Fibroblast of lung (primary cell): Measurements from ENCODE around the gene SUPT4H1. TPM values are rescaled to one million over a fixed set of nuclear protein-coding genes. Genes with fewer than 3 reads are reported as not detected.

Source experiments
- DNase-seq, 2 donors: peaks; one replicate each; pipeline versions ENCODE4 v3.0.0 to v3.0.0-alpha.2; 2010; ENCODE audit warnings: low read depth in 2 of 2
- H2AFZ ChIP-seq: 2 replicates; pipeline ENCODE4 v1.5.1; 2012; ENCODE audit warnings: low read length, control low read depth, inconsistent platforms
- H3K27ac ChIP-seq: 2 replicates; pipeline ENCODE4 v1.5.1; 2011; ENCODE audit warnings: low read length, control low read depth; ENCODE audit not compliant: insufficient read depth
- H3K27me3 ChIP-seq: 2 replicates; pipeline ENCODE4 v1.5.1; 2011; ENCODE audit warnings: mild to moderate bottlenecking, low read length; ENCODE audit not compliant: control insufficient read depth, insufficient read depth
- H3K36me3 ChIP-seq: 2 replicates; pipeline ENCODE4 v1.5.1; 2011; ENCODE audit warnings: low read length; ENCODE audit not compliant: control insufficient read depth, insufficient read depth
- H3K4me1 ChIP-seq: 2 replicates; pipeline ENCODE4 v1.5.1; 2011; ENCODE audit warnings: low read length; ENCODE audit not compliant: control insufficient read depth, insufficient read depth; ENCODE audit errors: extremely low read depth
- H3K4me2 ChIP-seq: 2 replicates; pipeline ENCODE4 v1.5.1; 2011; ENCODE audit warnings: low read length, control low read depth; ENCODE audit not compliant: insufficient read depth; ENCODE audit errors: extremely low read depth
- H3K4me3 ChIP-seq, 4 experiments: fragments of 200-600 bp in 1 of 4; sonication (generic) in 1 of 4; replicated peaks in 1 of 4; 2 replicates each; pipeline ENCODE4 v1.5.1; 2011 to 2016; ENCODE audit warnings: low read length in 4 of 4, low read depth in 3 of 4, mild to moderate bottlenecking in 3 of 4, control low read depth in 2 of 4, inconsistent platforms in 1 of 4, mixed read lengths in 1 of 4; ENCODE audit not compliant: insufficient read depth in 1 of 4; ENCODE audit errors: control extremely low read depth in 1 of 4
- H3K79me2 ChIP-seq: 2 replicates; pipeline ENCODE4 v1.5.1; 2012; ENCODE audit warnings: mild to moderate bottlenecking, low read length, inconsistent platforms; ENCODE audit not compliant: control insufficient read depth, insufficient read depth
- H3K9ac ChIP-seq: 2 replicates; pipeline ENCODE4 v1.5.1; 2011; ENCODE audit warnings: mild to moderate bottlenecking, low read length, control low read depth; ENCODE audit not compliant: insufficient read depth
- H3K9me3 ChIP-seq: 2 replicates; pipeline ENCODE4 v1.5.1; 2012; ENCODE audit warnings: low read depth, low read length; ENCODE audit not compliant: control insufficient read depth, insufficient read depth
- H4K20me1 ChIP-seq: 2 replicates; pipeline ENCODE4 v1.5.1; 2011; ENCODE audit warnings: low read length; ENCODE audit not compliant: control insufficient read depth, insufficient read depth; ENCODE audit errors: extremely low read depth
- EZH2 ChIP-seq: IDR thresholded peaks from 2 replicates; pipeline ENCODE4 v1.5.1; 2012; ENCODE audit warnings: low read length, control low read depth, mild to moderate bottlenecking; ENCODE audit errors: missing control alignments
- polyA plus RNA-seq, 2 donors: library from polyadenylated mRNA; depleted of rRNA in 1 of 2; stranded (reverse) in 1 of 2; unstranded in 1 of 2; fragments of >200 nt; gene quantifications; 2 replicates each; pipeline ENCODE4 v1.2.1, GENCODE V29; 2011 to 2012; ENCODE audit warnings: missing spikeins in 1 of 2
- total RNA-seq: library from RNA; depleted of rRNA; stranded (reverse); fragments of >200 nt; gene quantifications from 2 replicates; pipeline ENCODE4 v1.2.1, GENCODE V29; 2014
- TF ChIP-seq, protein P1 (sequence below), 2 donors: IDR thresholded peaks in 1 of 2; conservative IDR thresholded peaks in 1 of 2; 1 replicate in 1 of 2; 2 replicates in 1 of 2; pipeline ENCODE4 v1.5.1; 2011 to 2012; ENCODE audit warnings: low read length in 2 of 2, control low read depth in 1 of 2, inconsistent platforms in 1 of 2, low read depth in 1 of 2, mild to moderate bottlenecking in 1 of 2

Gene SUPT4H1
- total and polyA plus RNA-seq, 2 donors (not counting 1 experiment from before 2014, with no cell fraction given): 41.9 to 207 TPM

DNA sequence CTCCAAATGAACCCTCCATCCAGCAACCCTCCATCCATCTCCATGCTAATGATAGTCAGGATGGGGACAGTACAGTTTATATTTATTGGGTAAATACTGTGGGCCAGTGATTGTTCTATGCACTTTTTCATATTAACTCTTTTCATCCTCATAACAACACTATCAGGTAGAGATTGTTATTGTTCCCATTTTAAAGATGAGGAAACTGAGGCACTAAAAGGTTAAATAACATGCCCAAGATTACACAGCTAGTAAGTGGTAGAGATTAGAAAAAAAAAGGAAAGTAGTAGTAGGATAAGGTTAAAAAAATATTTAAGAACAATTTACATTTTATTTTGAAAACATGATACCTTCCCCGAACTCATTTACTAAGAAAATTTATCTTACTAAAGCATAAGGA, 21.9 kb upstream of the SUPT4H1 start:
- TF ChIP-seq, protein P1, sequence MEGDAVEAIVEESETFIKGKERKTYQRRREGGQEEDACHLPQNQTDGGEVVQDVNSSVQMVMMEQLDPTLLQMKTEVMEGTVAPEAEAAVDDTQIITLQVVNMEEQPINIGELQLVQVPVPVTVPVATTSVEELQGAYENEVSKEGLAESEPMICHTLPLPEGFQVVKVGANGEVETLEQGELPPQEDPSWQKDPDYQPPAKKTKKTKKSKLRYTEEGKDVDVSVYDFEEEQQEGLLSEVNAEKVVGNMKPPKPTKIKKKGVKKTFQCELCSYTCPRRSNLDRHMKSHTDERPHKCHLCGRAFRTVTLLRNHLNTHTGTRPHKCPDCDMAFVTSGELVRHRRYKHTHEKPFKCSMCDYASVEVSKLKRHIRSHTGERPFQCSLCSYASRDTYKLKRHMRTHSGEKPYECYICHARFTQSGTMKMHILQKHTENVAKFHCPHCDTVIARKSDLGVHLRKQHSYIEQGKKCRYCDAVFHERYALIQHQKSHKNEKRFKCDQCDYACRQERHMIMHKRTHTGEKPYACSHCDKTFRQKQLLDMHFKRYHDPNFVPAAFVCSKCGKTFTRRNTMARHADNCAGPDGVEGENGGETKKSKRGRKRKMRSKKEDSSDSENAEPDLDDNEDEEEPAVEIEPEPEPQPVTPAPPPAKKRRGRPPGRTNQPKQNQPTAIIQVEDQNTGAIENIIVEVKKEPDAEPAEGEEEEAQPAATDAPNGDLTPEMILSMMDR (conservative IDR thresholded peaks at IDR 0.05 in 1 of 2, IDR thresholded peaks at IDR 0.05 in 1 of 2; ENCODE audit: low read depth in 1 of 2, low read length in 2 of 2): no peak
- TF ChIP-seq EZH2: no peak
- Histone ChIP-seq H2AFZ (no peak overlapping the region), H3K27ac (no peak overlapping the region), H4K20me1 (no peaks in the 10 kb centered on the region), H3K9ac (no peak overlapping the region), H3K4me1 (no peaks in the 10 kb centered on the region), H3K4me3 (no peak overlapping the region), H3K27me3 (no peaks in the 10 kb centered on the region), H3K79me2 (no peaks in the 10 kb centered on the region), H3K36me3 (no peaks in the 10 kb centered on the region), H3K4me2 (no peak overlapping the region), H3K9me3 (no peaks in the 10 kb centered on the region)
- DNase-seq: no peak

DNA sequence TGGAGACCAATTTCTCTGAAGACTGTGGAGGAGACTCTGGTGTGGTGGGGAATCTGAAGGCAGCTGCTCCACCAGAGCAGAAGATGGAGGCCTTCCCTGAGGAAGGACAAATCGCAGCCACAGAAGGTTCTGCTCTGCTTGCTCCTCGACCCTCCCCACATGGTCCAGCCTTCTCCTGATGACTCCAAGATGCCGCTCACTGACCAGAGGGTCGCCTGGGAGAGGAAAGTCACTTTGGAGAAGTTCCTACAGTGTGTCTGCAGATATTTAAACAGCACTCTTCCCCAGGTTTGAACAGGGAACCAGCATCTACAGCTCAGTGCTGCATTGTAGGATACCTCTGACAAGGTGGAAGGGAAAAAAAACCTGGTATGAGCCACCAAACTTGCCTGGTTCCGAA, 21.0 kb upstream of the SUPT4H1 start:
- Histone ChIP-seq H3K27me3 (no peaks in the 10 kb centered on the region), H3K79me2 (no peaks in the 10 kb centered on the region), H3K4me2 (no peak overlapping the region), H3K36me3 (no peaks in the 10 kb centered on the region), H3K4me1 (no peaks in the 10 kb centered on the region), H3K9ac (no peak overlapping the region), H2AFZ (no peak overlapping the region), H4K20me1 (no peaks in the 10 kb centered on the region), H3K27ac (no peak overlapping the region), H3K4me3 (no peak overlapping the region), H3K9me3 (no peaks in the 10 kb centered on the region)
- TF ChIP-seq, protein P1 (conservative IDR thresholded peaks at IDR 0.05 in 1 of 2, IDR thresholded peaks at IDR 0.05 in 1 of 2; ENCODE audit: low read depth in 1 of 2, low read length in 2 of 2): no peak
- TF ChIP-seq EZH2: no peak
- no peak for DNase-seq

DNA sequence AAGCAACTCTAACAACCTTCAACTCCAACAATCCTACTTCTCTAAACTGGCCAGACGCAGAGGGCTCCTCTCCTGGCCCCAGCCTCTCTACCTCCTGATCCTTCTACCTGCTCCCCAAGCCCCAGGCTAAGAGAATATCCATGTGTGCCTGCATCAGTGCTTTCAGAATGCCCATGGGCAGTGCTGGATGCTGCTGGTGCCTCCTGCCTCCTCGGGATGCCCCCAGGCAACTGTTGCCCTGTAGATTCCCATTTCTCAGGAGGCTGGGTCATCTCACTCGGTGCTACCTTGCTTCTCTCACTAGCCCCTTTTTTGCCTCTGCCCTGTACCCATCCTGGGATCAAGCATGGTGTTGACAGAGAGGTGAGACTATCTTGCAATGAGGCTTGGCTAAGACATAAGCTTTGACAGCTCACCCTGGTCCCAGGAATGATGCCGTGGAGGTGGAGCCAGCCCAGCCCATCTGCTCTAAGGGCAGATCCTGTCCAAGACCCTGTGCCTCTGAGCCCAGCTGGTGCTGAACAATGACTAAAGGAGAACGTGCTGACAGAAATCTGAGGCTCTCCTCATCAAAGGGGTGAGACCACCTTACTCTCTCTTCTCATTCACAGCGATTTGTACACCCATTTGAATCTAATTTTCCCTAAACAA, 19.4 kb upstream of the SUPT4H1 start:
- H2AFZ ChIP-seq: no peak overlapping the region
- H4K20me1 ChIP-seq: no peaks in the 10 kb centered on the region
- H3K9me3 ChIP-seq: no peaks in the 10 kb centered on the region
- TF ChIP-seq, protein P1 (conservative IDR thresholded peaks at IDR 0.05 in 1 of 2, IDR thresholded peaks at IDR 0.05 in 1 of 2; ENCODE audit: low read depth in 1 of 2, low read length in 2 of 2): no peak
- TF ChIP-seq EZH2: no peak
- H3K27me3 ChIP-seq: no peaks in the 10 kb centered on the region
- DNase-seq: no peak
- H3K36me3 ChIP-seq: no peaks in the 10 kb centered on the region
- no peak overlapping the region for H3K9ac ChIP-seq
- no peak overlapping the region for H3K4me3 ChIP-seq
- no peak overlapping the region for H3K4me2 ChIP-seq
- H3K27ac ChIP-seq: no peak overlapping the region
- H3K4me1 ChIP-seq: no peaks in the 10 kb centered on the region
- H3K79me2 ChIP-seq: no peaks in the 10 kb centered on the region
